A673 (cell line): ENCODE results near the gene TTLL11. TPM values are rescaled to one million over a fixed set of nuclear protein-coding genes. Genes with fewer than 3 reads are reported as not detected.
A peak's percentile ranks its signal among the peaks of the same experiment; 100 is the strongest.

Experiments
- BruUV-seq: library from RNA; stranded (reverse); fragments of 400-500 nt; replicated peaks from 2 replicates; lab custom pipeline; 2021; lab: Mats Ljungman, UMichigan
- CTCF ChIA-PET: fragments of 300-600 bp; sonication (Branson Sonifier 250); formaldehyde crosslinking; loops from one replicate; lab custom pipeline; 2022; ENCODE audit warnings: antibody characterized with exemption; lab: Charles Lee
- POLR2A ChIA-PET: fragments of 300-600 bp; sonication (Branson Sonifier 250); formaldehyde crosslinking; loops from one replicate; lab custom pipeline; 2022; ENCODE audit warnings: antibody characterized with exemption; ENCODE audit not compliant: low non-redundant PET; lab: Charles Lee
- DNase-seq: peaks from one replicate; pipeline ENCODE4 v3.0.0-alpha.2; 2015; ENCODE audit warnings: low spot score
- H3K27ac ChIP-seq: fragments of 200-600 bp; sonication (generic); 2 replicates; pipeline ENCODE4 v1.5.1; 2016; ENCODE audit warnings: mixed run types, low read depth, mild to moderate bottlenecking, mixed read lengths, antibody characterized with exemption, low read length; ENCODE audit not compliant: poor library complexity, severe bottlenecking
- H3K27me3 ChIP-seq: fragments of 200-600 bp; sonication (generic); replicated peaks from 2 replicates; pipeline ENCODE4 v1.6.1; 2017; ENCODE audit warnings: mixed run types, low read depth, mild to moderate bottlenecking, mixed read lengths, antibody characterized with exemption, low read length; ENCODE audit not compliant: insufficient read depth, poor library complexity
- H3K36me3 ChIP-seq: fragments of 200-600 bp; sonication (generic); 2 replicates; pipeline ENCODE4 v1.6.1; 2016; ENCODE audit warnings: mixed run types, mild to moderate bottlenecking, mixed read lengths, antibody characterized with exemption, low read length; ENCODE audit not compliant: insufficient read depth, poor library complexity, severe bottlenecking
- H3K4me1 ChIP-seq: fragments of 200-600 bp; sonication (generic); 2 replicates; pipeline ENCODE4 v1.6.1; 2017; ENCODE audit warnings: mixed run types, mild to moderate bottlenecking, mixed read lengths, antibody characterized with exemption, low read length; ENCODE audit not compliant: insufficient read depth, poor library complexity, severe bottlenecking
- H3K4me3 ChIP-seq: fragments of 200-600 bp; sonication (generic); 2 replicates; pipeline ENCODE4 v1.5.1; 2016; ENCODE audit warnings: low read depth, mixed run types, mild to moderate bottlenecking, mixed read lengths, low read length; ENCODE audit not compliant: poor library complexity, severe bottlenecking
- H3K9me3 ChIP-seq: fragments of 200-600 bp; sonication (generic); 2 replicates; pipeline ENCODE4 v1.6.1; 2016; ENCODE audit warnings: mixed run types, low read depth, mild to moderate bottlenecking, mixed read lengths, antibody characterized with exemption, low read length; ENCODE audit not compliant: poor library complexity, severe bottlenecking
- EZH2 ChIP-seq: fragments of 200-600 bp; sonication (generic); IDR thresholded peaks from 2 replicates; pipeline ENCODE4 v1.6.1; 2017; ENCODE audit warnings: borderline replicate concordance, low read depth, mild to moderate bottlenecking, mixed read lengths, antibody characterized with exemption, low read length; ENCODE audit not compliant: poor library complexity, severe bottlenecking
- intact Hi-C: fragments of 100-400 bp; cut with micrococcal nuclease; formaldehyde crosslinking; loops from one replicate; pipeline ENCODE4 v1.10.0; 2022; ENCODE audit not compliant: unreplicated experiment
- total RNA-seq: library from RNA; stranded (reverse); gene quantifications from 2 replicates; pipeline ENCODE4 v1.2.3, GENCODE V29; 2021
- TF ChIP-seq, protein P1 (sequence below): fragments of 300-800, 200-600 bp; sonication (generic); conservative IDR thresholded peaks from 2 replicates; pipeline ENCODE4 v1.5.1; 2017; ENCODE audit warnings: low read depth, mild to moderate bottlenecking, antibody characterized with exemption, low read length, moderate library complexity, mixed read lengths

The TTLL11 gene
- total RNA-seq, 1 experiment from 2014 or later: 3.0 TPM

GRCh38 chr9:121926351-121926801 lies 166.7 kb downstream of the TTLL11 start:
- no TSS peak for BruUV-seq
- no peak for DNase-seq
- Histone ChIP-seq H3K27ac (no peak overlapping the region), H3K4me3 (no peak overlapping the region), H3K27me3 (no peaks in the 10 kb centered on the region), H3K4me1 (no peaks in the 10 kb centered on the region), H3K9me3 (no peaks in the 10 kb centered on the region), H3K36me3 (no peaks in the 10 kb centered on the region)
- intact Hi-C loops: no loop called here
- TF ChIP-seq, protein P1, sequence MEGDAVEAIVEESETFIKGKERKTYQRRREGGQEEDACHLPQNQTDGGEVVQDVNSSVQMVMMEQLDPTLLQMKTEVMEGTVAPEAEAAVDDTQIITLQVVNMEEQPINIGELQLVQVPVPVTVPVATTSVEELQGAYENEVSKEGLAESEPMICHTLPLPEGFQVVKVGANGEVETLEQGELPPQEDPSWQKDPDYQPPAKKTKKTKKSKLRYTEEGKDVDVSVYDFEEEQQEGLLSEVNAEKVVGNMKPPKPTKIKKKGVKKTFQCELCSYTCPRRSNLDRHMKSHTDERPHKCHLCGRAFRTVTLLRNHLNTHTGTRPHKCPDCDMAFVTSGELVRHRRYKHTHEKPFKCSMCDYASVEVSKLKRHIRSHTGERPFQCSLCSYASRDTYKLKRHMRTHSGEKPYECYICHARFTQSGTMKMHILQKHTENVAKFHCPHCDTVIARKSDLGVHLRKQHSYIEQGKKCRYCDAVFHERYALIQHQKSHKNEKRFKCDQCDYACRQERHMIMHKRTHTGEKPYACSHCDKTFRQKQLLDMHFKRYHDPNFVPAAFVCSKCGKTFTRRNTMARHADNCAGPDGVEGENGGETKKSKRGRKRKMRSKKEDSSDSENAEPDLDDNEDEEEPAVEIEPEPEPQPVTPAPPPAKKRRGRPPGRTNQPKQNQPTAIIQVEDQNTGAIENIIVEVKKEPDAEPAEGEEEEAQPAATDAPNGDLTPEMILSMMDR: no peak
- no peak for TF ChIP-seq EZH2
- ChIA-PET CTCF (no interaction called here), POLR2A (no interaction called here)

DNA sequence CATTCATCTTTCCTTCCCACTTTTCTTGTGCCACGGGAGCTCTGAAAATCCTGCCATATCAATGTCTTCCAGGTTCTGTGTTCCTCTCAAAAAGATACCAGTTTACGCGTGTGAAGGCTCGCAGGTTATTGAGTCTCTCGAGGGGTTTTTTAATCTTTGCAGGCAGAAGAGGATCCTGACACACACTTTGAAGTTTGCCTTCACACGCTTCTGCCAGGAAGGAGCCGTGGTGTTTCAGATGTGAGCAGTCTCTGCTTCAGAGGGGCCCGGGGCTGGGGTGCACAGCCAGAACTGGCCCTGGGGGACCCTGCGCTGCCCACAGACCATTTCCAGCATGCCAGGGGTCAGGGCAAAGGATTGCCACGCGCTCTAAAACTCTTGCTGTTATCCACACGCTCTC lies 167.2 kb downstream of the TTLL11 start:
- BruUV-seq: no TSS peak
- CTCF ChIA-PET: no interaction called here

DNA sequence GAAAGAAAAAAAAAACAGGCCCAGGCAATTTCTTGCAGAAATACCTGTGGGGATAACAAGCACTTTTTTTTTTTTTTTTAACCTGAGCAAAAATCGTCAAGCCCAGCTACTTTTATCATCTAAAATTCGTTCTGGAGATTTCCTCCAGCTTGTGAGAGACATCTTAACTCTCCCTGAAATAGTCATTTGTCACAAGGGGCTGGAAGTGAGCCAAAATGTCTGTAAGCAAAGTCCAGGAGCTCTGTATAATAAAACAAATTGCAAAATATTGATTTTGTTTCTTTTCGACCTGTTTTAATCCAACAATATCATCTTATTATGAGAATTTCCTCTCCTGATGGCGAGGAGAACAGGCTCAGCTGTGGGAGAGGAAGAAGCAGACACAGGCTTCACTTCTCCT lies 168.4 kb downstream of the TTLL11 start:
- CTCF ChIA-PET: interaction anchor here (0.7 kb wide), 1 partner anchor 170 kb away, joined by 3 read pairs; no protein-coding TSS in a partner anchor
- no peaks in the 10 kb centered on the region for H3K36me3 ChIP-seq
- peak; percentile 28 for DNase-seq
- H3K27me3 ChIP-seq: no peaks in the 10 kb centered on the region
- H3K4me1 ChIP-seq: no peaks in the 10 kb centered on the region
- no peak overlapping the region for H3K4me3 ChIP-seq
- no peak overlapping the region for H3K27ac ChIP-seq
- TF ChIP-seq, protein P1: no peak
- no peak for TF ChIP-seq EZH2
- no TSS peak for BruUV-seq
- H3K9me3 ChIP-seq: no peaks in the 10 kb centered on the region
- intact Hi-C loops: no loop called here
- POLR2A ChIA-PET: no interaction called here

More for the DNA sequence above, 167.2 kb downstream of the TTLL11 start:
- TF ChIP-seq EZH2: no peak
- TF ChIP-seq, protein P1: no peak
- H3K4me3 ChIP-seq: no peak overlapping the region
- DNase-seq: no peak
- H3K36me3 ChIP-seq: no peaks in the 10 kb centered on the region
- POLR2A ChIA-PET: no interaction called here
- no peak overlapping the region for H3K27ac ChIP-seq
- no peaks in the 10 kb centered on the region for H3K27me3 ChIP-seq
- H3K4me1 ChIP-seq: no peaks in the 10 kb centered on the region
- H3K9me3 ChIP-seq: no peaks in the 10 kb centered on the region
- intact Hi-C loops: no loop called here
